OCI-LY7 (cell line): ENCODE measurements around the gene JOSD2.

Experiments
- EZH2phosphoT487 ChIP-seq: fragments of 200-600 bp; sonication (generic); IDR thresholded peaks from 2 replicates; pipeline ENCODE4 v1.6.1; 2018; ENCODE audit warnings: low read depth, borderline replicate concordance, mild to moderate bottlenecking, mixed run types, antibody characterized with exemption, low read length, moderate library complexity, mixed read lengths
- TF ChIP-seq, protein P1 (sequence below): fragments of 200-600 bp; sonication (generic); conservative IDR thresholded peaks from 2 replicates; pipeline ENCODE4 v1.5.1; 2014; ENCODE audit warnings: mild to moderate bottlenecking, antibody characterized with exemption, low read length, moderate library complexity, mixed read lengths

DNA sequence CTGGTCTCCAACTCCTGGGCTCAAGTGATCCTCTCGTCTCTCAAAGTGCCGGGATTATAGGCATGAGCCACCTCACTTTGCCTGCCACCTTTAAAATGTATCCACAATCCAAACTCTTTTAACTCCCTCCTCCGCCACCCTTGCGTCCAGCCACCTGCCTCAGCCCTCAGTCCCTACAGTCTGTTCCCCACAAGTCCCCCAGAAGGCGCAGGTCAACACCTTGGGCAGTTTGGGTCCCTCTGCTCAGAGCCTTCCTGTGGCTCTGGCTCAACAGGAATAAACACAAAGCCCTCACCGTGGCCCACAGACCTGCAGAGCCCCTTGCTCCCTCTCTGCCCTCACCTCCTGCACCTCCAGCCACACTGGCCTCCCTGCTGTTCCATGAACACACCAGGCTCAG lies 42.2 kb downstream of the JOSD2 start:
- TF ChIP-seq, protein P1, sequence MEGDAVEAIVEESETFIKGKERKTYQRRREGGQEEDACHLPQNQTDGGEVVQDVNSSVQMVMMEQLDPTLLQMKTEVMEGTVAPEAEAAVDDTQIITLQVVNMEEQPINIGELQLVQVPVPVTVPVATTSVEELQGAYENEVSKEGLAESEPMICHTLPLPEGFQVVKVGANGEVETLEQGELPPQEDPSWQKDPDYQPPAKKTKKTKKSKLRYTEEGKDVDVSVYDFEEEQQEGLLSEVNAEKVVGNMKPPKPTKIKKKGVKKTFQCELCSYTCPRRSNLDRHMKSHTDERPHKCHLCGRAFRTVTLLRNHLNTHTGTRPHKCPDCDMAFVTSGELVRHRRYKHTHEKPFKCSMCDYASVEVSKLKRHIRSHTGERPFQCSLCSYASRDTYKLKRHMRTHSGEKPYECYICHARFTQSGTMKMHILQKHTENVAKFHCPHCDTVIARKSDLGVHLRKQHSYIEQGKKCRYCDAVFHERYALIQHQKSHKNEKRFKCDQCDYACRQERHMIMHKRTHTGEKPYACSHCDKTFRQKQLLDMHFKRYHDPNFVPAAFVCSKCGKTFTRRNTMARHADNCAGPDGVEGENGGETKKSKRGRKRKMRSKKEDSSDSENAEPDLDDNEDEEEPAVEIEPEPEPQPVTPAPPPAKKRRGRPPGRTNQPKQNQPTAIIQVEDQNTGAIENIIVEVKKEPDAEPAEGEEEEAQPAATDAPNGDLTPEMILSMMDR, result no peak
- no peak for TF ChIP-seq EZH2phosphoT487
